Naive thymus-derived CD4-positive, alpha-beta T cell (primary cell): ENCODE data around the gene AKT1S1. TPM values are rescaled to one million over a fixed set of nuclear protein-coding genes. Genes with fewer than 3 reads are reported as not detected.

Experiments
- microRNA-seq: library from miRNA; unstranded; fragments of <30 nt; microRNA quantifications from one replicate; pipeline ENCODE4 v1.2.0, GENCODE V29; 2022; ENCODE audit warnings: borderline microRNAs expressed
- polyA plus RNA-seq, 2 donors: library from polyadenylated mRNA; unstranded; fragments of 300-500 nt; fragmentation: Illumina TruSeq; gene quantifications; one replicate each; pipeline ENCODE4 v1.2.3, GENCODE V29; 2021
- total RNA-seq, 6 experiments: library from RNA in 5 of 6; stranded (reverse) in 5 of 6; gene quantifications; 1 replicate in 5 of 6; 2 replicates in 1 of 6; pipeline ENCODE4 v1.2.3 and lab custom pipeline; 2021 to 2026

The AKT1S1 gene
- total and polyA plus RNA-seq, 7 experiments from 2014 or later: 4.7 to 25.7 (median 17.3) TPM

Small RNAs within 50 kb of the gene (microRNA-seq; reads per million reads assigned to microRNA genes)
- gene MIR4749 (2.1 reads per million), gene MIR4750 (not detected), gene MIR6800 (not detected)

Other genes starting within 250 kb of the AKT1S1 start
- gene RRAS, start 237.2 kb downstream of the AKT1S1 start, total RNA-seq: 10 to 100 TPM; 11.0 to 18.6 (median 13.8) TPM
- gene RRAS, start 237.2 kb downstream of the AKT1S1 start, polyA plus RNA-seq: 10 to 100 TPM; 31.8 to 37.0 TPM
- 10 to 100 TPM; 35.0 to 74.9 (median 48.8) TPM for gene SCAF1, start 235.1 kb downstream of the AKT1S1 start, total RNA-seq
- gene SCAF1, start 235.1 kb downstream of the AKT1S1 start, polyA plus RNA-seq: 1 to 10 TPM; 1.4 to 3.7 TPM
- gene IRF3, start 211.5 kb downstream of the AKT1S1 start, total RNA-seq: 100 to 1,000 TPM; 176 to 346 (median 212) TPM
- 10 to 100 TPM; 55.5 to 80.7 TPM for gene IRF3, start 211.5 kb downstream of the AKT1S1 start, polyA plus RNA-seq
- 10 to 100 TPM; 11.3 to 57.2 (median 22.6) TPM for gene BCL2L12, start 211.4 kb downstream of the AKT1S1 start, total RNA-seq
- 10 to 100 TPM; 11.4 to 14.8 TPM for gene BCL2L12, start 211.4 kb downstream of the AKT1S1 start, polyA plus RNA-seq
- 100 to 1,000 TPM in 1 of 5 experiments, 10 to 100 TPM in 4; 73.1 to 169 (median 95.3) TPM for gene PRMT1, start 200.1 kb downstream of the AKT1S1 start, total RNA-seq
- 100 to 1,000 TPM; 126 to 145 TPM for gene PRMT1, start 200.1 kb downstream of the AKT1S1 start, polyA plus RNA-seq
- 1 to 10 TPM; 2.8 to 7.5 (median 4.6) TPM for gene ADM5, start 187.8 kb downstream of the AKT1S1 start, total RNA-seq
- gene ADM5, start 187.8 kb downstream of the AKT1S1 start, polyA plus RNA-seq: under 1 TPM in 1 of 2 donors, not detected in 1; 0.34 TPM
- gene CPT1C, start 186.2 kb downstream of the AKT1S1 start, total RNA-seq: 1 to 10 TPM in 4 of 5 experiments, under 1 TPM in 1; 0.96 to 6.0 (median 1.5) TPM
- gene CPT1C, start 186.2 kb downstream of the AKT1S1 start, polyA plus RNA-seq: 1 to 10 TPM in 1 of 2 donors, not detected in 1; 1.7 TPM
- gene TSKS, start 114.0 kb downstream of the AKT1S1 start, total RNA-seq: 1 to 10 TPM; 1.4 to 3.6 (median 2.8) TPM
- 1 to 10 TPM in 1 of 2 donors, under 1 TPM in 1; 0.51 to 1.1 TPM for gene TSKS, start 114.0 kb downstream of the AKT1S1 start, polyA plus RNA-seq
- 10 to 100 TPM; 38.2 to 83.3 (median 56.7) TPM for gene AP2A1, start 110.4 kb downstream of the AKT1S1 start, total RNA-seq
- gene AP2A1, start 110.4 kb downstream of the AKT1S1 start, polyA plus RNA-seq: 1 to 10 TPM; 3.8 to 8.3 TPM
- 10 to 100 TPM; 16.0 to 28.4 (median 26.8) TPM for gene FUZ, start 64.1 kb downstream of the AKT1S1 start, total RNA-seq
- gene FUZ, start 64.1 kb downstream of the AKT1S1 start, polyA plus RNA-seq: 1 to 10 TPM; 3.8 to 6.3 TPM
- 10 to 100 TPM; 36.8 to 75.2 (median 55.4) TPM for gene MED25, start 59.1 kb downstream of the AKT1S1 start, total RNA-seq
- gene MED25, start 59.1 kb downstream of the AKT1S1 start, polyA plus RNA-seq: 10 to 100 TPM; 10.8 to 16.7 TPM
- gene PTOV1, start 26.2 kb downstream of the AKT1S1 start, total RNA-seq: 100 to 1,000 TPM in 4 of 5 experiments, 10 to 100 TPM in 1; 92.8 to 170 (median 160) TPM
- 10 to 100 TPM; 49.0 to 68.6 TPM for gene PTOV1, start 26.2 kb downstream of the AKT1S1 start, polyA plus RNA-seq
- 100 to 1,000 TPM; 141 to 174 (median 154) TPM for gene PNKP, start 9.8 kb downstream of the AKT1S1 start, total RNA-seq
- gene PNKP, start 9.8 kb downstream of the AKT1S1 start, polyA plus RNA-seq: 10 to 100 TPM; 19.4 to 24.8 TPM
- 100 to 1,000 TPM in 1 of 5 experiments, 10 to 100 TPM in 4; 42.9 to 106 (median 53.0) TPM for gene TBC1D17, start 347 bp upstream of the AKT1S1 start, total RNA-seq
- 10 to 100 TPM; 11.6 to 22.2 TPM for gene TBC1D17, start 347 bp upstream of the AKT1S1 start, polyA plus RNA-seq
- 1 to 10 TPM; 1.2 to 6.8 (median 1.9) TPM for gene IL4I1, start 19.5 kb upstream of the AKT1S1 start, total RNA-seq
- not detected for gene IL4I1, start 19.5 kb upstream of the AKT1S1 start, polyA plus RNA-seq
- gene ATF5, start 51.9 kb upstream of the AKT1S1 start, total RNA-seq: 10 to 100 TPM in 3 of 5 experiments, 1 to 10 TPM in 2; 5.9 to 16.1 (median 14.9) TPM
- 1 to 10 TPM; 1.6 to 1.9 TPM for gene ATF5, start 51.9 kb upstream of the AKT1S1 start, polyA plus RNA-seq
- 100 to 1,000 TPM in 1 of 5 experiments, 10 to 100 TPM in 4; 26.9 to 130 (median 52.4) TPM for gene NUP62, start 52.1 kb upstream of the AKT1S1 start, total RNA-seq
- 10 to 100 TPM; 46.3 to 65.0 TPM for gene NUP62, start 52.1 kb upstream of the AKT1S1 start, polyA plus RNA-seq
- 1 to 10 TPM in 1 of 5 experiments, under 1 TPM in 3, not detected in 1; 0.14 to 1.3 (median 0.39) TPM for gene SIGLEC11, start 83.8 kb upstream of the AKT1S1 start, total RNA-seq
- gene SIGLEC11, start 83.8 kb upstream of the AKT1S1 start, polyA plus RNA-seq: not detected
- gene VRK3, start 148.0 kb upstream of the AKT1S1 start, total RNA-seq: 100 to 1,000 TPM in 2 of 5 experiments, 10 to 100 TPM in 3; 70.6 to 121 (median 84.7) TPM
- 10 to 100 TPM; 73.9 to 98.4 TPM for gene VRK3, start 148.0 kb upstream of the AKT1S1 start, polyA plus RNA-seq
- gene ZNF473, start 148.7 kb upstream of the AKT1S1 start, total RNA-seq: 10 to 100 TPM in 2 of 5 experiments, 1 to 10 TPM in 3; 6.3 to 13.9 (median 9.6) TPM
- gene ZNF473, start 148.7 kb upstream of the AKT1S1 start, polyA plus RNA-seq: 1 to 10 TPM; 2.8 to 7.5 TPM